ENCODE results near the gene RPL29. TPM values are rescaled to one million over a fixed set of nuclear protein-coding genes. Genes with fewer than 3 reads are reported as not detected.

RPL29 gene
- 1,025 and 1,179 TPM in 2 replicates for total RNA-seq

DNA sequence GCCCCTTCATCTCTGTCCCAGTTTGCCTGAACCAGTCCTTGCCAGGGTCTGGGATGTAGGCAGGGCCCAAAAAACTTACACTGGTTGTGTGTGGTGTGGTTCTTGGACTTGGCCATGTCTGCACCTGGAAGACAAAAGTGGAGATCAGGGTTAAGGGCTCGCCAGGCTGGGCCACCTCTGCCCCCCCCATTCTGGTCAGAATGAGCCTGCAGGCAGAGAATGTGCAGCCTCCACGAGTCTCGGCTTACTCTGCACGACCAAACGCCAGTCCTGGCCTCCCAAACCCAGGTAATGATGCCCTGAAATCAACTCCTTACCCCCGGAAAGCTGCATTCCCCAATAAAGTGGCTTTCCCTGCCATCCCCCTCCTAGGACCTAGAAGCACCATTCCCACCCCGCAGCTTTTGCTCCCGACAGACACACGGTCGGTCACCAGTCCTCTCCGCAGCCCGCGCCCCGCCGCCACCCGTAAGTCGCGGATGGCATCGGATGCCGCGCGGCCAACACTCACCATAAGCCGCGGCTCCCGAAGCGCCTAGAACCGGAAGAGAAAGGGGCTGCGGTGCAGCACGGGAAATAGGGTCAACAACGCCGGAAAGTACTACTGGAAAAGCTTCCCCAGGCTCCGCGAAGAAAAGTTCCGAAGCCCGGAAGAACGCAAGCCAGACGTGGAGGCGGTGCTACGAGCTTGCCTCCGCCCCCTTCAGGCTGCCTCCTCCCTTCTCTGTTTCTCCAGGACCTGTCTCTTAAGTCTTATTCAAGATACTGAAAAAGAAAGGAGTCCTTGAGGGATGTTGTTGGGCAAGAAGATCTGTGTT, at the start of gene RPL29:
Gene RPL29 (minus strand): TSS at position 550 of the 818 bp plus-strand sequence. CDS start 434 bp downstream, at position 116.

DNA sequence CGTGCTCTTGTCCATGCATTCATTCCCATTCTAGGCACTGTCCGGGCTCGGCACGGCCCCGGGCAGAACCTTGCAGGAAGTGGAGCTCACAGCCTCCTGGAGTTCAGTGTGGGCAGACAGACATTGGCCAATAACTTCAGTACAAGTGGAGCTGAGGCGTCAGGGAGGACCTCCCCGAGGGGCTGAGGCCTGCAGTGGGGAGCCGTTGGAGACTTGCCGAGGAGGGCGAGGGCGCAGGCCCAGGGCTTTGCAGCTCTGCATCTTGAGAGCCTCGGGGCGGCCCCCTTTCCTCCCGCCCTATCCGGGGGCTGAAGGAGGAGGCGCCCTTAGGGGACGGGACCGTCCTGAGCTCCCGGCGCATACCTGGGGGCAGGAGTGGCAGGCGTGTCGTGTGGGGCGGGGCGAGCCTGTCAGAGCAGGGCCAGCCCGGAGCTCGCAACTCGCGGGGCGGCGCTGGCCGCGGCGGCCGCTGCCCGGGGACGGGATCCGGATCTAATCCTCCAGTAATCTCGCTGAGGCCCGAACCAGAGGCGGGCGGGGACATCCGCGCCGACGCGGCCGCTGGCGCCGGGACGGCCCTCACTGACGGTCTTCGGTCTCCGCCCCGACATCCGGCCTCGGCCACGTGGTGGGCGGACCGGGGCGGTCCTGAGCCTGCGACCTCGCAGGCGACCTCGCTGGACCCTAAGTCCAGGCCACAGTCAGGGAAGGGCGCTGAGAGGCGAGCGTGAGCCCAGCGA, 12.7 kb downstream of the RPL29 start, which contains the start of gene ACY1:
Gene ACY1 (plus strand): TSS at position 698 of the 740 bp plus-strand sequence. CDS start 530 bp downstream, outside the sequence.

DNA sequence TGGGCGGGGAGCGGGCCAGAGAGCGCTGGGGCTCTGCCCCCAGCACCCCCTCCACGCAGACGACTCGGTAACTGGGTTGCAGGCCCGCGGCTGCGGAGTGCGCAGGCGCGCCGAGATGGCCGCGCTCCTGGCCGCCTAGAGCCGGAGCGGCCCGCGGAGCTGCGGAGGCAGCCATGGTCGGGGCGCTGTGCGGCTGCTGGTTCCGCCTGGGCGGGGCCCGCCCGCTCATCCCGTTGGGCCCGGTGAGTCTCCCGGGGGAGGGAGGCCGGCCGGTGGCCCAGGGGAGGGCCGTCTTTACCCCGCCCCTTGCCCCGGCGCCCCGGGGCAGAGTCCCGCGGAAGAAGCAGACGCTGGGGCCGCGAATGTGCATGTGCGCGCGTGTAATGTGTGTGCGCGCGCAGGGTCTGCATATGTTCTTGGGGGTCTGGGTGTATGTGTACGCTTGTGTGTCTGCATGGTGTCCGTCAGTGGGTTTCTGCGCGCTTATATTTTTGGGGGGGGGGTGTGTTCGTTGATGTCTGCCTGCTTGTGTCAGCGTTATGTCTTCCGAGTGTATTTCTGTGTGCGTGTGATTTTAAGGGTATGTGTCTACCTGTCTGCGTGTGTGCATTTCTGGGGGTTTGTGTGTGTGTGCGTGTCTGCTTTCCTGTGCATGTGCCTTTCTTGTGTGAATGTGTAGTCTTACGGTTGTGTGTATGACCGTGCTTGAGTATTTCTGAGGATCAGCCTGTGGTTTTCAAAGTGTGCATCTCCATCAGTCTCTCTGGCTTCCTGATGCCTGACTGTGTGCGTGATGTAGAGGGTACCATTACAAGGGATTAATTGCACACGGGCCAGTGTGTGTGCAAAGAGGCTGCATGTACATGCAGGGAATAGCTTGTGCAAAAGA, 20.5 kb downstream of the RPL29 start, which contains the start of gene ABHD14A:
Gene ABHD14A (plus strand): TSS at position 102 of the 889 bp plus-strand sequence. CDS start 72 bp downstream, at position 174.

DNA sequence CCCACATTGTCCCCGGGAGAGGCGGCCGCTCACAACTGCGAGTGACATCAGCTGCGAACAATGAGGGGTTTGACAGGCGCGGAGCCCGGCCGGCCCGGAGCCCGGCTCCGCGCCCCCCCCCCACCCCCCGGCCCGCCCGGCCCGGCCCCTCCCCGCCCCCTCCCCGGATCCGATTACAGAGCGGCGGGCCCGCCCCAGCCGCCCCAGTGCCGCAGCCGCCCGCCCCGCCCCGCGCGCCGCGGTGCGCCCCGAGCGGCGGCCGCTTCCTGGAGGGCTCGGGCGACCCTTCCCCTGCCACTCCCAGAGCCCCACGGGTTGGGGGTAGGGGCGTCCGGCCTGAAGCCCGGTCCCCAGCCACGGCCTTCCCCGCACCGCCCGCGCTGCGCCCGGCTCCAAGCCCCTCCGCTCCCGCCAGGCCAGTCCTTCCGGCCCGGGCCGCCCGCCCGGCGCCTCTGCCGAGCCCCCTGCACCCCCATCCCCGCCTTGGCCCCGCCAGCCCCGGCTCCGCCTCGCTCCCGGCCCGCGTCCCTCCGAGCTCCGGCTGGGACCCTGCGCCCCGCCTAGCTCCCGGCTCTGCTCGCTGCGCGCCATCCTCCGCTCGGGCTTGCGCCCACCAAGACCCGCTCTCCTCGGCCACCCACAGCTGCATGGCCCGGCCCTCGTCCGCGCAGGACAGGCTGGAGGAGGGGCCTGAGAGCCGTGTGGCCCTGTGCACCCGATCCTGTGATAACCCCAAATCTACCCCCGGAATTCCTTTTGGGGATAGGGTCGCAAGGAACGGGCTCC, 28.1 kb downstream of the RPL29 start, which contains the start of gene PCBP4:
Gene PCBP4 (minus strand): TSS at position 71 of the 786 bp plus-strand sequence. CDS start 6,214 bp downstream, outside the sequence.

DNA sequence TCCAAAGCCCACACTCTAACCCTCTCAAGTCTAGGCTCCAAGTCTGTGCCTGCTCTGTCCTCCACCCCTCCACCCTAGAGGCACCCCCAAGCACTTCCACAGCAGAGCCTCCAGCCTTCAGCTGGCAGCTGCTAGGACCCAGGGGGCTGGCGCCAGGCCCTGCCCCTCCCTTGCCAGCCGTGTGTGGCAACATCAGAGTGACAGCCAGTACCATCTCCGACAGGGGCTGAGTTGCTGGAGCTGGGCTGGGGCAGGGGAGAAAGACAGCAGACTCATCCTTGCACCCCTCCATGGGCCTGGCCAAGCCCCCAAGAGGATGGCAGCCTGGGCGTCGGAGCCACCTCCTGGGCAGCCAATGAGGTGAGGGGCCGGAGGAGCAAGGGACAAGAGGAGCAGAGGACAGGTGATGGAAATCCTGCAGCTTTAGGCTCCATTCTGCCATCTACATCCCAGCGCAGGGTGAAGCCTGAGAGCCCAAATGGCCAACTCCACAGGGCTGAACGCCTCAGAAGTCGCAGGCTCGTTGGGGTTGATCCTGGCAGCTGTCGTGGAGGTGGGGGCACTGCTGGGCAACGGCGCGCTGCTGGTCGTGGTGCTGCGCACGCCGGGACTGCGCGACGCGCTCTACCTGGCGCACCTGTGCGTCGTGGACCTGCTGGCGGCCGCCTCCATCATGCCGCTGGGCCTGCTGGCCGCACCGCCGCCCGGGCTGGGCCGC, 40.4 kb downstream of the RPL29 start, which contains the start of gene GPR62:
Gene GPR62 (plus strand): TSS at position 207 of the 718 bp plus-strand sequence. CDS start 272 bp downstream, at position 479.

Other genes with a start within 250 kb of the RPL29 start
- not detected in 2 replicates for gene IQCF6, start 216.7 kb downstream of the RPL29 start, total RNA-seq
- not detected in 2 replicates for gene IQCF2, start 134.3 kb downstream of the RPL29 start, total RNA-seq
- not detected in 2 replicates for gene IQCF5, start 120.3 kb downstream of the RPL29 start, total RNA-seq
- gene IQCF1, start 92.5 kb downstream of the RPL29 start, total RNA-seq: not detected in 2 replicates
- 21.1 and 34.5 TPM in 2 replicates for gene RRP9, start 54.0 kb downstream of the RPL29 start, total RNA-seq
- 45.7 and 58.0 TPM in 2 replicates for gene PARP3, start 53.5 kb downstream of the RPL29 start, total RNA-seq
- gene GPR62, start 40.5 kb downstream of the RPL29 start, total RNA-seq: under 0.01 TPM in 1 of 2 replicates, not detected in the other
- 36.2 and 41.3 TPM in 2 replicates for gene PCBP4, start 28.4 kb downstream of the RPL29 start, total RNA-seq
- gene ABHD14B, start 21.8 kb downstream of the RPL29 start, total RNA-seq: 22.6 and 23.8 TPM in 2 replicates
- gene ABHD14A, start 20.8 kb downstream of the RPL29 start, total RNA-seq: 12.2 and 12.8 TPM in 2 replicates
- gene ACY1, start 12.4 kb downstream of the RPL29 start, total RNA-seq: 45.0 and 52.8 TPM in 2 replicates
- gene DUSP7, start 60.7 kb upstream of the RPL29 start, total RNA-seq: 7.4 and 8.8 TPM in 2 replicates
- 7.8 and 15.2 TPM in 2 replicates for gene POC1A, start 158.5 kb upstream of the RPL29 start, total RNA-seq
- 24.0 and 27.0 TPM in 2 replicates for gene ALAS1, start 202.3 kb upstream of the RPL29 start, total RNA-seq
- gene TLR9, start 229.8 kb upstream of the RPL29 start, total RNA-seq: under 0.01 TPM in 1 of 2 replicates, not detected in the other
- 73.0 and 78.6 TPM in 2 replicates for gene TWF2, start 243.3 kb upstream of the RPL29 start, total RNA-seq
- 18.1 and 19.5 TPM in 2 replicates for gene PPM1M, start 249.9 kb upstream of the RPL29 start, total RNA-seq